ENCODE measurements around the gene PRAME. TPM values are rescaled to one million over a fixed set of nuclear protein-coding genes. Genes with fewer than 3 reads are reported as not detected.

Gene PRAME
- polyA plus RNA-seq, 3 donors = 0.90 to 1.7 (median 1.0) TPM

DNA sequence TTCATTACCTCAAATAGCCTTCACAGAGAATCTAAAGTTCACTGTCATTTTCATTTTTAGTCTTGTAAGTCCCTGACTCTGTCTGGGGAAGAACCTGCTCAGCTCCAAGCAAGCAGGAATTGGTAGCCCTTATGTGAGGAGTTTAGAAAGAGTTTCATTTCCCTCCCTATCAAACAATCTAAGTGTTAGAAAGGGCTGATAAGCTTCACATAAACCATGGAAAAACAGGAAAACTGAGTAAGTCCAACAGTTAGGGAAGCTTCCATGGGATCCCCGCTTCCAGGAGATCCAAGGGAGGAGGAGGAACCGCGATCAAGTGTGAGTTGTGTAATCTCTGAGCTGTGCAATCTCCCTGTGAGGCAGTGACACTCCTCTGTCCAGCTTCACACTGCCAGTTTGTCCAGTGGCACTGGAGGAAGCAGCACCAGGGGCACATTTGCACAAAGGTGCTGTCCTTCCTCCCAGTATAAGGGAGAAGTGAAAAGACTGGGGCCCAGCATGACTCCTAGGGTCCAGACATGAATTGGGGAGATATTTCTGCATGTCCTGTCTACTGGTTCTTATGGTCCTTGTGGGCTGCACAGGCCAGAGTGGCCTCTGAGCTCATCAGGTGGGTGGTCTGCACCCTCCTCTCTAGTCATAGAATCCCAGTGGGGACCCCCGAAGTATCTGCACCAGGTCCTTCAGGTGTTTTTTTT is 4.3 kb downstream of the PRAME start:
- DNase-seq (ENCODE audit: extremely low read depth in 1 of 11, low read depth in 9 of 11, low spot score in 4 of 11) = no peak

DNA sequence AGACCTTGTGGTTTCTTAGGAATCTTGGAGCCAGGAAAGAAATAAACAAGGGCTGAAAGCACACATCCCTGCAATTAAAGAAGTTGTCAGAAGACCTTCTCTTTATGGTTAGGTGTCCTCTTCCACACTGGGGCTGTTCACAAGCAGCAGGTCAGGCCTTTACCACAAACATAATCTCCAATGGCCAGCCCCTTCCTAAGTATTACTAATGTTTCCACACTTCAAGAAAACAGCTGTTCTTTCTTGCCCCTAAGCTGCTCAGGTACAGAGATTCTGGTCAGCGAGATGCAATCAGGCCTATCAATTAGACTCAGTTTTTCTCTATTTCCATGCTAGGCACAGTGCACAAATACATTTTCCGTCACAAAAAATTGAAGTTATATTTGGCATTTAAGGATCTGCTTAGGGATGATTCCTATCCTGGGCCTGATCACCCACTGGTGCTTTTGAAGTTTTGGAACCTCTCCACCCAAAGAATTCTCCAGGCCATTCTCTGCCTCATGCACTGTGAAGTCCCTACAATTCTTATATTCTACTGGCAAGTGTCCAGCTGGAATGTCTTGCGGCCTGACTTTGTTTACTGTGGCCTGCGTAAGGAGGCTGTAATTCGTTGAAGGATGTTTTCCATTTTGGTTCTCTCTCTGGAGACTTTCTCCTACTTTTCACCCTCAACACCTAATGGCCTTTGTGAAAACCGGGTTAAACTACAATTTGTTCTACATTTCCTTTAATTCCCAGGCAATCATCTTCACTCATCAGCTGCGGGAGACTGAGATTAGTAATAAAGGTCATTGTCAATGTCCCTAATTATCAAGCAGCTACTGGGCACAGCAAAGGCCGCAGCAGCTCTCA is 5.1 kb downstream of the PRAME start:
- DNase-seq (ENCODE audit: extremely low read depth in 1 of 11, low read depth in 9 of 11, low spot score in 4 of 11) = no peak

DNA sequence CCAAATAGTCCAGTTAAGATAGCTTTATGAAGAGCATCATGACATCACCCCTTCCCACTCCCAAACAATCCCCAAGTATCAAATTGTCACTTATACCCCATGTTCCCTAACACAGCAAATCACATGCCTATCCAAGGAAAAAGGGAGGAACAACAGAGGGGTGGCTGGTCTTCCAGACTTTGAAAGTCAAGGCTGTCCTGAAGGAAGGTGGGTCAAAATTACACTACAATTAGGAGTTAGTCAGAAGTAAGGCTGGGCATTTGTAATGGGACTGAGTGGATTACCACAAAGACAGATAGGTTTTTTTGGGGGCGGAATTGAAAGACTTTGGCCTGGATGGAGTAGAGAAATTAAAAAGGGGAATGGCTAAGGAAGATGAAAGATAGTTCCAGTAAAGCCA is 5.9 kb downstream of the PRAME start:
- no peak for DNase-seq (ENCODE audit: extremely low read depth in 1 of 11, low read depth in 9 of 11, low spot score in 4 of 11)

DNA sequence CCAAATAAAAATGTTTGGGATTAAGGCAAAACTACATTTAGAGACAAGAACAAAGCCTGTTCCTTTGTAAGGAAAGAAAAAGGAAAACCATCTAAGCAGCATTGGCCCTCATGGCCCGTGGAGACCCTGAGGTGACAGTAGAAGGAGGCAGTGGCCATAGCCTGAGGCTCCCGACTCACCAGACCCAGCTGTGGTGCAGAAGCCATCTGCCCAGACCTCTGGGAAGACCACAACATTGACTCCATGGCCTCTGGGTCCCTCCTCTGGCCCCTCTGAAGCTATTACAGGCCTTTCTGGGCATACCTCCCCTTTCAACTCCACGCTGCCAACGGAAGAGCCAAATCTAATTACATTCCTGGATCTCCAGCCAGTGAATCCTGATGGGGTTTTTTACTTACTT is 6.4 kb downstream of the PRAME start:
- DNase-seq (ENCODE audit: extremely low read depth in 1 of 11, low read depth in 9 of 11, low spot score in 4 of 11) = no peak

DNA sequence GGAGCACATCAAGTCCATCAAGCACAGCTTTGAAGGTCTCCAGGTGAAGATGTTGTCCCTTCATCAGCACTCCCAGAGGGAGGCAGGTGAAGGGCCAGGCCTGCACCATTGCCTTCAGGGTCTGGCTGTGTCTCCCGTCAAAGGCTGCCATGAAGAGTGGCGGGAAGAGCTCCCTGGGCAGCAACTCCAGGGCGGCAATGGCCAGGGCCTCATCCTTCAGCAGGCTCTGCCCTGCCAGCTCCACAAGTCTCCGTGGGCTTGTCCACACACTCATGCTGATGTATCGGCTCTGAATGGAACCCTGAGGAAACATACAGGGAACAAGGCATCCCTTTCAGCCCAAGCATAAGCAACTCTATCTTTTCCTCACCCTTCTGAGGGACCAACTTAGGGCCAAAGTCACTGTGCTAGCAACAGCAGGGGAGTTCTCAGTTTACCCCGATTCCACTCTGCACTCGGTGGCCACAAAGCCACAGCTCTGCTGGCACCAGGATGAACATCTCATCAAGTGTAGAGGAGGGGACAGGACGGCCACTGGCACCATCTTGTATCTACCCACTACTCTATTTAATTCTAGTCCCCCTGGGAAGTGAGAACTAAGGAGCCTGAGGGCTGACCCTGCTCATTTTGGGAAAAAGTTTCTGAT is 8.2 kb downstream of the PRAME start:
- DNase-seq (ENCODE audit: extremely low read depth in 1 of 11, low read depth in 9 of 11, low spot score in 4 of 11) = no peak

DNA sequence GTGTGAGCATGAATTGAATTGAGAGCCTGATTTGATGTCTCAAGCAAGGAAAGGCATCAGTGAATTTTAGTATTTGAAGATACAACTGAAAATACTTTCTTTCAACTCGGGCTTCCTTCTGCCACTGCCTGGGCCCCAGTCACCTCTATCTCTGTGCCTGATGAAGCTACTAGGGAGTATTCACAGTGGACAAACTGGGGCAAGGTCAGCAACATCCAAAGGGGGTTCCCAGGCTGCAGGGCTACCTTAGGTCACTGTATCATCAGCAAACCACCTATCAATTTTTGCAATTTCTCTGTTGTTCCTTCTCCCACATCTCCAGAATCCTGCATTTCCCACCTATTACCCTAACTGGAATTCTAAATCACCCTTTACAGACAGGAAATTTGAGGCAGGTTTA is 10.2 kb downstream of the PRAME start:
- no peak for DNase-seq (ENCODE audit: extremely low read depth in 1 of 11, low read depth in 9 of 11, low spot score in 4 of 11)

DNA sequence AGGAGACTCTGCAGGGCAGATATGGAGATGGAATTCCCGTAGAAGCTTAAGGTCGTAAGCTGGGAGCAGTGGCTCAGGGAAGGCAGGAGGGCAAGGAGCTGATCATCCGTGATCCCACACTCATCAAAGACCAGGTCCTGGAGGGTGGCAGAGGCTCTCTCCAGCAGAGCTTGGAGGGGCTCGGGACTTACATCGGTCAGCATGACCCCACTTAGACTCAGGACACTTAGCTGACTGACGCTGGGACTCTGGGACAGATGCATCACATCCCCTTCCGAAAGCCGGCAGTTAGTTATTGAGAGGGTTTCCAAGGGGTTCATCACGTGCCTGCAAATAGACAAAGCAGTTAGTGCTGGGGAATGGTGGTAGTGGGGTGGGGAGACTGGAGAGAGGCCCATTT is 10.7 kb downstream of the PRAME start:
- DNase-seq (ENCODE audit: extremely low read depth in 1 of 11, low read depth in 9 of 11, low spot score in 4 of 11) = no peak

DNA sequence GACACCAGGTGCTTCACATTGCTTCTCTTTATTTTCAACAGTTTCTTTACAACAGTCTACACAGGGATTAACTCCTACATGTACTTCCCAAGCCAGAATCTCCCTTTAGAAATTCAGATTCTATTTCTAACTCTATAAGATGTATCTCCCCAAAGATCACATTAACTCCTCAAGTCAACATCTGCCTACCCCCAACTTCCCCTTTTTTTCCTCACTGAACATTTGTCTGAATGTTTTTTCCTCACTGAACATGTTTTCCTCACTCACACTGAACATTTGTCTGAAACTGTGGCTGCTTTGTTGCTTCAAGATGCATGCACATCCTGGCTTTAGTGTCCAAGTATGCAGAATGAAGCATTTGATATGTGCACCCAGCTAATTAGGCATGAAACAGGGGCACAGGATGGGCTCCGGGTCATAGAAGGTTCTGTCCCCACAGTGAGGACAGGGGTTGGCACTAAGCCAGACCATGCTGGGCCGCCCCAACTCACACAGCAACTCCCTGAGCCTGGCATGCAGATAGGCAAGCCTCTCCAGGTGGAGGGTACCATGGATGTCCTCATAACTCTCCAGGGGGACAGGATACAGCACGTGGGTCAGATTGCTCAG is 11.3 kb downstream of the PRAME start:
- DNase-seq (ENCODE audit: extremely low read depth in 1 of 11, low read depth in 9 of 11, low spot score in 4 of 11) = no peak

DNA sequence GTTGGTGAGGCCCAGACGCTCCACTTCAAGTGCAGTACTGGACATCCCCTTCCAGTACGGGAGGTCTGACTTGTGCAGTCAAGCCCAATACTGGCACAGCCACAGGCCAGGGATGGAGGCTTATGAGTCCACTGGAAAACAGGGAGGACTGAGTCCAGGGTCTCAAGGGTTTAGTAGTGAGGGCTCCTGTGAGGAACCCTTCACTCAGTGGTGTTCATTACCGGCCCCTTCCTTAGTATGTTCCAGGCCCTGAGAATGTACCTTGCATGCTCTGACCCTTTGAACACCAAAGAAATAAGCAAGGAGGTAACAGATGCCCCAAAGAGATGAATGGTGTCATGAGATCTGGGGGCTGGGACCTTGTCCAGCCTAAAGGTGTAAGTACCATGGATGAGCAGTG is 11.8 kb downstream of the PRAME start:
- DNase-seq (ENCODE audit: extremely low read depth in 1 of 11, low read depth in 9 of 11, low spot score in 4 of 11) = no peak

DNA sequence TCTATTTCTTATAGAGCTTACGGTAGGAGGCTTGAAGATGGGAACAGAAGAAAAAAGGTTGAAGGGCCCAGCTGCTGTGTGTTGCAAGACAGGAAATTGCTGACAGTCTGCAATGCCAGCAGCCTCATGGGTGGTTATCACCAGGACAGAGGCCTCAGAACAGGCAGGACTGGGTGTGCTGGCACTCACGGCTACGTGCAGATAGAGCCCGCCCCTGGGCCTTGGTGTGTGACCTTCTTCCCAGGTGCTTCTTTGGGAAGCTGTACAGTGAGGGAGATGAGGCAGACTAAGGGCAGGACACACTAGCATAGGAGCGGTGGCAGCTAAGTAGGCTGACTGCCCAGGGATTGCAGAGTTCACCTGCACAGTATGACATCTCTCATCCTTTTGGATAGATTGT is 12.6 kb downstream of the PRAME start:
- DNase-seq (ENCODE audit: extremely low read depth in 1 of 11, low read depth in 9 of 11, low spot score in 4 of 11) = no peak

DNA sequence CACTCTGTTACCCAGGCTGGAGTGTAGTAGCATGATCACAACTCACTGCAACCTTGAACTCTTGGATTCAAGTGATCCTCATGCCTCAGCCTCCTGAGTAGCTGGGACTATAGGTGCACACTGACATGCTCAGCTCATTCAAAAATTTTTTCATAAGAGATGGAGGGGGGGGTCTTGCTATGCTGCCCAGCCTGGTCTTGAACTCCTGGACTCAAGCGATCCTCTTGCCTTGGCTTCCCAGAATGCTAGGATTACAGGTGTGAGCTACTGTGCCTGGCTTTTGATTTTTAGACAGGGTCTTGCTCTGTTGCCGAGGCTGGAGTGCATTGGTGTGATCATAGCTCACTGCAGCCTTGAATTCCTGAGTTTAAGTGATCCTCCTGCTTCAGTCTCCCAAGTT is 14.0 kb downstream of the PRAME start:
- DNase-seq (ENCODE audit: extremely low read depth in 1 of 11, low read depth in 9 of 11, low spot score in 4 of 11) = no peak

DNA sequence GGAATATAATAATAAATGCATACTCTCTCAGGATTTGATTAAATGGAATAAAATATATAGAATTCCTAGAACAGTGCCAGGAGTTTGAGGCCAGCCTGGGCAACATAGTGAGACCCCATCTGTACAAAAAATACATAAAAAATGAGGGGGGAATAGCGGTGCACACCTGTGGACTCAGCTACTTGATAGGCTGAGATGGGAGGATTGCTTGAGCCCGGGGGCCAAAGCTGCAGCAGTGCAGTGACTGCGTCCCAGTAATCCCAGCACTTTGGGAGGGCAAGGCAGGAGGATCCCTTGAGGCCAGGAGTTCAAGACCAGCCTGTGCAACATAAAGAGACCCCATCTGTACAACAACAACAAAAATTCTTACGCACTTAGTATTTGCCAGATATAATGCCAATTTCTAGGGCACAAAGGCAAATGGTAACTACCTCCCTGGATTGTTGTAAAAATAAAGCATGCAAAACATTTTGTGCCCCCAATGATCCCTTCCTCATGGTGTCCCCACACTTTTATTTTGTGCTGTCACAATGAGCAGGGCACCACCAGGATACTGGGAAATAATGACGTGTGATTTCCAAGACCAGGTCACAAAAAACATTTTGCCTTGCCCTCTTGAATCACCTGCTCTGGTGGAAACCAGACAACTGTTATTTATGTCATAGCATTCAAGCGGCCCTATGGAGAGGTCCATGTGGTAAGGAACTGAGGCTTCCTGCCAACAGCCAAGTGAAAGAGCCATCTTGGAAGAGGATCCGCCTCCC is 20.7 kb downstream of the PRAME start:
- no peak for DNase-seq (ENCODE audit: extremely low read depth in 1 of 11, low read depth in 9 of 11, low spot score in 4 of 11)

DNA sequence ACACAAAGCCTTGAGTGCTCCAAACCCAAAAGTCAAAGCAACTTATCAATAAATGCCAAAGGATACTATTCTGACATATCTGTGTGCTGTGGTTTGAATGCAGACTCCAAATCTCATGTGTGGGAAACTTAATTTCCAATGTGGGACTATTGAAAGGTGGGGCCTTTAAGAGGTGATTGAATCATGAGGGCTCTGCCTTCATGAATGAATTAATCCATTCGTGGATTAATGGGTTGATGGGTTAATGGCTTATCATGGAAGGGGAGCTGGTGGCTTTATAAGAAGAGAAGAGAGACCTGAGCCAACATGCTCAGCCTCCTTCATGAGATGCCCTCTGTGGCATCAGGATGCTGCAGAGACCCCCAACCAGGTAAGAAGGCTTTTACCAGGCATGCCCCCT is 22.1 kb downstream of the PRAME start:
- DNase-seq (ENCODE audit: extremely low read depth in 1 of 11, low read depth in 9 of 11, low spot score in 4 of 11) = no peak

DNA sequence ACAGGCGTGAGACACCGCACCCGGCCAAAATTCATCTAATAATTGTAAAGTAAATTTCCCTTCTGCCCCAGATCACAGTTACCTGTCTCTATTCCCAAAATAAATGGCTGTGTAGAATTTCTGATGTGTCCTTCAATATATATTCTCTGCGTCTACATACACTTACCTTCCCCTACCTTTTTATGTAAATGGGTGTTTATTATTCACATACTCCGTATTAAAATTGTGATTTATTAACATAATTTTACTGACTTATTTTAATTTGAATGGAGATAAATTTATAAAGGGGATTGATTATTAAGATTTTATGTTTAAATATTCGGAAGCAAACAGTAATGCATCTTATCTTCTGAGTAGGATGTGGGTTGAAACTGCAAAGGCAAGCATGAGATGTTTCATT is 22.6 kb downstream of the PRAME start:
- no peak for DNase-seq (ENCODE audit: extremely low read depth in 1 of 11, low read depth in 9 of 11, low spot score in 4 of 11)

DNA sequence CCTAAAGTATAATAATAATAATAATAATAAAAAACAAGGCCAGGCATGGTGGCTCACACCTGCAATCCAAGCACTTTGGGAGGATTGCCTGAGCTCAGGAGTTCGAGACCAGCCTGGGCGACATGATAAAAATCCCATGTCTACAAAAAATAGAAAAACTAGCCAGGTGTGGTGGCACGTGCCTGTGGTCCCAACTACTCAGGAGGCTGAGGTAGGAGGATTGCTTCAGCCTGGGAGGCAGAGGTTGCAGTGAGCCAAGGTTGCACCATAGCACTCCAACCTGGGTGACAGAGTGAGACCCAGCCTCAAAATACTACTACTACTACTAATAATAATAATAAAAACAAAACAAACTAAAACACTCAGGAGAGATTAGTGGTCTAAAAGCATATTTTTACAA is 23.4 kb downstream of the PRAME start:
- DNase-seq (ENCODE audit: extremely low read depth in 1 of 11, low read depth in 9 of 11, low spot score in 4 of 11) = no peak

DNA sequence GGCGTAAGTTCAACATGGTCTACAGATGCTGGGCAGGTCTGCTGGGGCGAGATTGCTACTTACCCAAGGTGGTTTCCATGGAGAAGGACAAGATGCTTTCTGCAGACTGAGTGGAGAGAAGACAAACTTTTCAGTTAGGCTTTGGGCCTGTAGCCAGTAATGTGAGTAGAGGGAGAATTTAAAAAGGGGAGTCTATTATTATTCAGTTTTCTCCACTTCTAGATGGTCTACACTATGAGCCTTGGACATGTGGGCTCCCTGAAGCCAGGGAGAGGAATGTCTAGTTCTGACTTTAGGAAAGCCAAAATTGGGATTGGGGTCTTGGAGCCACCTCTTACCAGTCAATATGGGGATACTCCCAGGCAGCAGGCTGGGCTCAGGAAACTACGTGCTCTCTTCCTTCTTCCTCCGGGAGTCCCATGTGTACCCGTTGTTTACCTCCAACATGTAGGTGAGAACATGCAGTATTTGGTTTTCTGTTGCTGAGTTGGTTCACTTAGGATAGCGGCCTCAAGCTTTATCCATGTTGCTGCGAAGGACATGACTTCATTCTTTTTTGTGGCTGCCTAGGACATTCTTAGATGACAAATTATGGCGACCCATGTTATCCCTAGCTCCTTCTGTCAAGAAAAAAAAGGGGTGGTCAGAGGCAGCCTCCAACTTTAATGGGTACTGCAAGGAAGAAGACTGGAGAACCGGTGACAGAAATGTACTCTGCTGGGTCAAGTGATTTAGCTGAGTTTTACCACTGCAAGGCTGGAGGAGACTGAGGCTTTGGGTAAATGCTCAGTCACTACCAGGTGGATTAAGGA is 24.3 kb downstream of the PRAME start:
- no peak for DNase-seq (ENCODE audit: extremely low read depth in 1 of 11, low read depth in 9 of 11, low spot score in 4 of 11)

DNA sequence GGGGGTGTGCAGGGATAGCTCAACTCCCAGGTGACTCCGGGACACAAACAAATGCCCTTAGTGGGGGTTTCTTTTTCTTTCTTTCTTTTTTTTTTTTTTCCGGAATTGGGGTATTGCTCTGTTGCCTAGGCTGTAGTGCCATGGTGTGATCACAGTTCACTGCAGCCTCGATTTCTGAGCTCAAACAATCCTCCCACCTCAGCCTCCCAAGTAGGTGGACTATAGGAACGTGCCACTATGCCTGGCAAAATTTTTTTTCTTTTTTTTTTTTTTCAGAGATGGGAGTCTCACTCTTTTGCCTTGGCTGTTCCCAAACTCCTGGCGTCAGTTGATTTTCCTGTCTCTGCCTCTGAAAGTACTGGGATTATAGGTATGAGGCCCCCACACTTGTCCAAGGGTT is 25.2 kb downstream of the PRAME start:
- DNase-seq (ENCODE audit: extremely low read depth in 1 of 11, low read depth in 9 of 11, low spot score in 4 of 11) = no peak

DNA sequence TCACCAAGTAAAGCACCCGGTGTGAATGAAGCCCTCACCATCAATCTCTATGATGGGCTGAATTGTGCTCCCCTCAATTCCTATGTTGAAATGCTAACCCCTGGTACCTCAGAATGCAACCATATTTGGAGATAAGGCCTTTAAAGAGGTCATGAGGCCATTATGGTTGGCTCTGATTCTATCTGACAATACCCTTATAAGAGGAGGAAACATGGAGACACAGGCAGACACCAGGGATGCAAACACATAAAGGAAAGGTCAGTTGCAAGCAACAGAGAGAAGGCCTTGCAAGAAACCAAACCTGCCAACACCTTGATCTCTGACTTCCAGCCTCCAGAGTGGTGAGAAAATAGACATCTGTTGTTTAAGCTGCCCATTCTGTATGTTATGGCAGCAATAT is 25.6 kb downstream of the PRAME start:
- no peak for DNase-seq (ENCODE audit: extremely low read depth in 1 of 11, low read depth in 9 of 11, low spot score in 4 of 11)

Data from renal cortex interstitium (tissue), 11 donors.